Caco-2 (cell line): ENCODE measurements around the gene NTNG2. TPM values are rescaled to one million over a fixed set of nuclear protein-coding genes. Genes with fewer than 3 reads are reported as not detected.

Experiments used
- BruUV-seq: library from RNA; stranded (reverse); fragments of 400-500 nt; replicated peaks from 2 replicates; lab custom pipeline; 2021; lab: Mats Ljungman, UMichigan
- CTCF ChIA-PET: fragments of 300-600 bp; sonication (Branson Sonifier 250); formaldehyde crosslinking; loops from one replicate; lab custom pipeline; 2022; ENCODE audit warnings: antibody characterized with exemption; lab: Charles Lee
- POLR2A ChIA-PET: fragments of 300-600 bp; sonication (Branson Sonifier 250); formaldehyde crosslinking; loops from one replicate; lab custom pipeline; 2022; ENCODE audit warnings: antibody characterized with exemption; lab: Charles Lee
- DNase-seq, 2 experiments: peaks; one replicate each; pipeline versions ENCODE4 v3.0.0 to v3.0.0-alpha.2; 2020 to 2022
- H3K27me3 ChIP-seq: replicated peaks from 2 replicates; pipeline ENCODE4 v1.6.0; 2011; ENCODE audit warnings: low read length; ENCODE audit not compliant: control insufficient read depth, insufficient read depth
- H3K36me3 ChIP-seq: 2 replicates; pipeline ENCODE4 v1.5.1; 2011; ENCODE audit warnings: low read length; ENCODE audit not compliant: control insufficient read depth, insufficient read depth
- H3K4me1 ChIP-seq: fragments of 250-450 bp; sonication (Bioruptor Pico); 2 replicates; pipeline ENCODE4 v1.5.1; 2020; ENCODE audit warnings: mild to moderate bottlenecking
- H3K4me3 ChIP-seq: 2 replicates; pipeline ENCODE4 v1.5.1; 2011; ENCODE audit warnings: low read depth, mild to moderate bottlenecking, control low read depth, low read length
- H3K9me3 ChIP-seq: fragments of 250-450 bp; sonication (Bioruptor Pico); 2 replicates; pipeline ENCODE4 v1.5.1; 2020; ENCODE audit warnings: mild to moderate bottlenecking, moderate library complexity
- H3K27ac Mint-ChIP-seq: one replicate; pipeline ENCODE4 v1.8.0; 2022; ENCODE audit warnings: mixed read lengths; ENCODE audit not compliant: unreplicated experiment
- H3K27me3 Mint-ChIP-seq: one replicate; pipeline ENCODE4 v1.8.0; 2022; ENCODE audit warnings: mixed read lengths; ENCODE audit not compliant: insufficient read depth, unreplicated experiment
- H3K36me3 Mint-ChIP-seq: one replicate; pipeline ENCODE4 v1.8.0; 2022; ENCODE audit warnings: mild to moderate bottlenecking, mixed read lengths; ENCODE audit not compliant: insufficient read depth, unreplicated experiment
- H3K4me1 Mint-ChIP-seq: one replicate; pipeline ENCODE4 v1.8.0; 2022; ENCODE audit warnings: low read depth, mixed read lengths; ENCODE audit not compliant: unreplicated experiment
- H3K4me3 Mint-ChIP-seq: one replicate; pipeline ENCODE4 v1.8.0; 2022; ENCODE audit warnings: mild to moderate bottlenecking, moderate library complexity, mixed read lengths; ENCODE audit not compliant: unreplicated experiment
- H3K9me3 Mint-ChIP-seq: one replicate; pipeline ENCODE4 v1.8.0; 2022; ENCODE audit warnings: mixed read lengths; ENCODE audit not compliant: unreplicated experiment
- intact Hi-C: fragments of 100-400 bp; cut with micrococcal nuclease; formaldehyde crosslinking; loops from one replicate; pipeline ENCODE4 v1.10.0; 2022; ENCODE audit not compliant: unreplicated experiment
- total RNA-seq: library from RNA; stranded (reverse); gene quantifications from 2 replicates; pipeline ENCODE4 v1.2.3, GENCODE V29; 2022
- TF ChIP-seq, protein P1 (sequence below), 2 experiments: fragments of 200-600 bp in 1 of 2; IDR thresholded peaks; 1 replicate in 1 of 2; 2 replicates in 1 of 2; pipeline versions ENCODE4 v1.5.1 to v1.8.0; 2011 to 2022; ENCODE audit warnings: antibody characterized with exemption in 1 of 2, control low read depth in 1 of 2, inconsistent platforms in 1 of 2, low read depth in 1 of 2, low read length in 1 of 2, mild to moderate bottlenecking in 1 of 2, moderate library complexity in 1 of 2; ENCODE audit not compliant: insufficient read depth in 1 of 2, severe bottlenecking in 1 of 2, unreplicated experiment in 1 of 2

NTNG2 gene
- total RNA-seq, 1 experiment from 2014 or later: not detected

DNA sequence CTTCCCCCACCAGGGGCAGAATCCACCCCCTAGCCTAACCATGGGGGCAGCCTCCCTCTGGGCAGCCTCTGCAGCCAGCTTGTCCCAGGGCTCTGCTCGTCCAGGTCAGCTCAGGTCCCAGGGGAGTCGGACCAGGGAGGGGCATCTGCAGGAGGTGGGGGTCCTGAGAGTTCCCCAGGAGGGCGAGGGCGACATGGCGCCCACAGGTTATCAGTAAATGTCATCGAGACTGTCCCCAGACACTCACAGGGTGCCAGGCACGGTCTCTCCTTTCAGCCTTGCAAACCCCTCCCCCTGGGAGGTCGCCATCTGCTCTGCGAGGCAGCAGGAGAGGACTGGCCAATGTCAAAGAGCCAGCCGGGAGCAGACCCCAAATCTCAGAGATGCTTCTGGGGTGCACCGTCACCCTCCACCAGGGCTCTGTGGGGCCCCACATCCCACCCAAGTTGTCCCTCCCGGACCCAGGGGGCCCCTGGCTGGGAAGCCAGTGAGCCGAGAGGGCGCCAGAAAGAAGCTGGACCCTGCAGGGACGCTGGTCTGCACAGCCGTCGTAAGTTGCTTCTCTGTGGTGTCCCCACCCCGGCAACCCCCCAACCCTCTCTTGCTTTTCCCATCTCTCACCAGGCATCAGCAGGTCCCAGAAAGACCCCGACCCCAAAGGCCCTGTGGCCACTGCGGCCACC, 69.3 kb downstream of the NTNG2 start:
- H3K9me3 Mint-ChIP-seq: no peaks in the 10 kb centered on the region
- H3K27me3 Mint-ChIP-seq: peaks cover 25% of the 10 kb centered on the region
- Histone ChIP-seq H3K9me3 (no peaks in the 10 kb centered on the region), H3K36me3 (no peaks in the 10 kb centered on the region), H3K27me3 (no peaks in the 10 kb centered on the region; the same call in none of the 2 replicates), H3K4me1 (no peaks in the 10 kb centered on the region), H3K4me3 (no peak overlapping the region)
- ChIA-PET POLR2A (no interaction called here), CTCF (interaction anchor here (0.7 kb wide), 1 partner anchor 61 kb away, joined by 3 read pairs; no protein-coding TSS in a partner anchor)
- H3K27ac Mint-ChIP-seq: no peak overlapping the region
- no peak overlapping the region for H3K4me3 Mint-ChIP-seq
- no TSS peak for BruUV-seq
- intact Hi-C loops: no loop called here
- TF ChIP-seq, protein P1, sequence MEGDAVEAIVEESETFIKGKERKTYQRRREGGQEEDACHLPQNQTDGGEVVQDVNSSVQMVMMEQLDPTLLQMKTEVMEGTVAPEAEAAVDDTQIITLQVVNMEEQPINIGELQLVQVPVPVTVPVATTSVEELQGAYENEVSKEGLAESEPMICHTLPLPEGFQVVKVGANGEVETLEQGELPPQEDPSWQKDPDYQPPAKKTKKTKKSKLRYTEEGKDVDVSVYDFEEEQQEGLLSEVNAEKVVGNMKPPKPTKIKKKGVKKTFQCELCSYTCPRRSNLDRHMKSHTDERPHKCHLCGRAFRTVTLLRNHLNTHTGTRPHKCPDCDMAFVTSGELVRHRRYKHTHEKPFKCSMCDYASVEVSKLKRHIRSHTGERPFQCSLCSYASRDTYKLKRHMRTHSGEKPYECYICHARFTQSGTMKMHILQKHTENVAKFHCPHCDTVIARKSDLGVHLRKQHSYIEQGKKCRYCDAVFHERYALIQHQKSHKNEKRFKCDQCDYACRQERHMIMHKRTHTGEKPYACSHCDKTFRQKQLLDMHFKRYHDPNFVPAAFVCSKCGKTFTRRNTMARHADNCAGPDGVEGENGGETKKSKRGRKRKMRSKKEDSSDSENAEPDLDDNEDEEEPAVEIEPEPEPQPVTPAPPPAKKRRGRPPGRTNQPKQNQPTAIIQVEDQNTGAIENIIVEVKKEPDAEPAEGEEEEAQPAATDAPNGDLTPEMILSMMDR (IDR thresholded peaks at IDR 0.05; ENCODE audit: insufficient read depth in 1 of 2, low read depth in 1 of 2, low read length in 1 of 2, severe bottlenecking in 1 of 2, unreplicated experiment in 1 of 2): no peak
- no peaks in the 10 kb centered on the region for H3K36me3 Mint-ChIP-seq
- no peaks in the 10 kb centered on the region for H3K4me1 Mint-ChIP-seq
- no peak for DNase-seq

DNA sequence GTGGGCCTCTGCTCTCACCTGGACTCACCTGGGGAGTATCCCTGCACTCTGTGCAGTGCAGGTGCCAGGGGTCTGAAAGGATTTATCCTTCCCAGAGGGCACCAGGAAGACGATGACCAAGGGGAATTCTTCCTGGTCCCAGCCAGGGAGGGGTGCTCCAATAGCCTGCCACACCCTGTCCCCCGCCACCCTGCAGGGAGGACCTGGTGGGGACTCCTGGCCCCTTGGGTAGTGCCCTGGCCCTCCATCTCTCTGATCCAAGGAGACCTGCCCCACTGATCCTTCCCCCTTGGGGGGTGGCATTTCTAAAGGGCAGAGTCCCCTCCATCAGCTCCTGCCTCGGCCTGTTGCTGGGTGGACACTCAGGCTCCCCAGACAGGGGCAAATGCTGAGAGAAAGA, 70.7 kb downstream of the NTNG2 start:
- no peak overlapping the region for H3K4me3 Mint-ChIP-seq
- Histone ChIP-seq H3K9me3 (no peaks in the 10 kb centered on the region), H3K27me3 (no peaks in the 10 kb centered on the region; the same call in none of the 2 replicates), H3K4me3 (no peak overlapping the region), H3K36me3 (no peaks in the 10 kb centered on the region), H3K4me1 (no peaks in the 10 kb centered on the region)
- H3K27me3 Mint-ChIP-seq: peaks cover 23% of the 10 kb centered on the region
- no peaks in the 10 kb centered on the region for H3K36me3 Mint-ChIP-seq
- no peak overlapping the region for H3K27ac Mint-ChIP-seq
- ChIA-PET POLR2A (no interaction called here), CTCF (interaction anchor here (0.8 kb wide), 1 partner anchor 63 kb away, joined by 3 read pairs; no protein-coding TSS in a partner anchor)
- no peaks in the 10 kb centered on the region for H3K9me3 Mint-ChIP-seq
- BruUV-seq: no TSS peak
- DNase-seq: no peak
- intact Hi-C loops: no loop called here
- H3K4me1 Mint-ChIP-seq: no peaks in the 10 kb centered on the region
- TF ChIP-seq, protein P1 (IDR thresholded peaks at IDR 0.05; ENCODE audit: insufficient read depth in 1 of 2, low read depth in 1 of 2, low read length in 1 of 2, severe bottlenecking in 1 of 2, unreplicated experiment in 1 of 2): no peak

DNA sequence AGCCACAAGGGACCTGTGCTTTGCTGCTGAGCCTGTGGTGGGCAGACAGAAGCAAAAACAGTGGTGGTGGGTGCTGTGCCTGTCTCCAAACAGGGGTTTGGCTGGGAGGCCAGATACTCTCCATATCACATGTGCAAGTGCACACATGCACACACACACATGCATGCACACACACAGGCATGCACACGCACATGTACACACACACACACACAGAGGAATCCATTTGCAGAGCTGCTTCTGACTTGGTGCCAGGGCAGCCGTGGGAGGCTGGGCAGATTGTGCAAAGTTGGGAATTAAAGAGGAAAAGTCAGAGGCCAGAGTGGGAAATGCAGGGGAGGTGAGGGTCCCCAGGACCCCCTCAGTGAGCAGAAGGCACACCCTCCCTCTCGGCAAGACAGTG, 71.3 kb downstream of the NTNG2 start:
- Mint-ChIP-seq H3K4me1 (no peaks in the 10 kb centered on the region), H3K27me3 (peaks cover 23% of the 10 kb centered on the region), H3K36me3 (no peaks in the 10 kb centered on the region), H3K9me3 (no peaks in the 10 kb centered on the region), H3K4me3 (no peak overlapping the region), H3K27ac (no peak overlapping the region)
- intact Hi-C loops: no loop called here
- H3K4me3 ChIP-seq: no peak overlapping the region
- ChIA-PET POLR2A (no interaction called here), CTCF (interaction anchor here (0.6 kb wide), 1 partner anchor 59 kb away, joined by 3 read pairs; no protein-coding TSS in a partner anchor)
- TF ChIP-seq, protein P1 (IDR thresholded peaks at IDR 0.05; ENCODE audit: insufficient read depth in 1 of 2, low read depth in 1 of 2, low read length in 1 of 2, severe bottlenecking in 1 of 2, unreplicated experiment in 1 of 2): no peak
- H3K4me1 ChIP-seq: no peaks in the 10 kb centered on the region
- no peaks in the 10 kb centered on the region for H3K36me3 ChIP-seq
- no peaks in the 10 kb centered on the region; the same call in none of the 2 replicates for H3K27me3 ChIP-seq
- BruUV-seq: no TSS peak
- DNase-seq: no peak
- H3K9me3 ChIP-seq: no peaks in the 10 kb centered on the region
